ENCODE results near the gene FNDC3B. TPM values are rescaled to one million over a fixed set of nuclear protein-coding genes. Genes with fewer than 3 reads are reported as not detected.

The FNDC3B gene
- total RNA-seq, 1 experiment from 2014 or later, result 62.3 TPM

DNA sequence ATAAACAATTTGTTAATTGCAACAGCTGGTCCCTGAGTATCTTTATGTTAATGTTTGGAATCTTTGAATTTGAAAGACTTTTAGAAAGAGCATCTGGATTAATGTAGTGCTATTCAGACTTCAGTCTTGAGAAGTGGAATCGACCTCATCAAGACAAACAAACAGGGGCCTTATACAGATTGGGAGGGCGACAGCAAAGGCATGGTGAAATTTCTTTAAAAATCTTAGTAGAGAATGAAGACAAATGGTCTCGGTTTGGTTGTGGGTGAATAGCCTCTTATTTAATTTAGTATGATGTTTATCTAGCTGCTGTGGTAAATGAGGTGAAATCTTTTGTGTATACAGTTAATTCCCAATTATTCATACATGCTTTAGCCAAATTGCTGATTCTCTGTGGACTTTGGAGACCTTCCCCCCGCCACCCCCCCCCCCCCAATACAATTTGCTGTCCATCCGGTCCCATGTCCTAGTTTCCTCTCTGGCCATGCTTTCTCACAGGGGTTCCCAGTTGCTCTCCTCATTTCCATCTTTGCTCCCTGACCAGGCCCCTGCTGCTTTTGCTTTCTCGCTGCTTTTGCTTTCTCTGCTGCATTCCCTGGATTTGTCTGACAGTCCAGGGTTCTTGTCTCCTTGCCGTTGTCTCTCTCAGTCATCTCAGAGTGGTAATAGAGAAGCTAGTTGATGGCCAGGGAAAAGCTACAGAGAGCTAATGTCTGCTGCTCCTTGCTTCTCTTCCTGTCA is 135.3 kb downstream of the FNDC3B start:
- Histone ChIP-seq H3K27me3 (no peaks in the 10 kb centered on the region), H3K4me3 (peak overlapping the region; percentile 45), H3K4me1 (peaks cover 65% of the 10 kb centered on the region), H3K9me3 (replicated peaks) (no peaks in the 10 kb centered on the region), H3K36me3 (peaks cover 10% of the 10 kb centered on the region; the same call in 1 of the 2 replicates), H3K27ac (peak overlapping the region; percentile 97)
- peak; percentile 60 to 79 for DNase-seq

GRCh38 chr3:172175254-172175599 is 135.8 kb downstream of the FNDC3B start:
- no peaks in the 10 kb centered on the region for H3K27me3 ChIP-seq
- peaks cover 10% of the 10 kb centered on the region; the same call in 1 of the 2 replicates for H3K36me3 ChIP-seq
- H3K9me3 ChIP-seq (replicated peaks), result no peaks in the 10 kb centered on the region
- H3K4me1 ChIP-seq, result peaks cover 60% of the 10 kb centered on the region
- peak overlapping the region; percentile 97 for H3K27ac ChIP-seq
- DNase-seq, result no peak
- H3K4me3 ChIP-seq, result peak overlapping the region; percentile 45

- no peaks in the 10 kb centered on the region for H3K9me3 ChIP-seq (replicated peaks)
- H3K27me3 ChIP-seq, result no peaks in the 10 kb centered on the region
- no peak for DNase-seq
- H3K4me3 ChIP-seq, result no peak overlapping the region
- H3K4me1 ChIP-seq, result peaks cover 50% of the 10 kb centered on the region
- peaks cover 10% of the 10 kb centered on the region; the same call in 1 of the 2 replicates for H3K36me3 ChIP-seq
- H3K27ac ChIP-seq, result peak overlapping the region; percentile 97; the same call in 1 of the 2 replicates
Measured at GRCh38 chr3:172176061-172176770, 136.8 kb downstream of the FNDC3B start.

DNA sequence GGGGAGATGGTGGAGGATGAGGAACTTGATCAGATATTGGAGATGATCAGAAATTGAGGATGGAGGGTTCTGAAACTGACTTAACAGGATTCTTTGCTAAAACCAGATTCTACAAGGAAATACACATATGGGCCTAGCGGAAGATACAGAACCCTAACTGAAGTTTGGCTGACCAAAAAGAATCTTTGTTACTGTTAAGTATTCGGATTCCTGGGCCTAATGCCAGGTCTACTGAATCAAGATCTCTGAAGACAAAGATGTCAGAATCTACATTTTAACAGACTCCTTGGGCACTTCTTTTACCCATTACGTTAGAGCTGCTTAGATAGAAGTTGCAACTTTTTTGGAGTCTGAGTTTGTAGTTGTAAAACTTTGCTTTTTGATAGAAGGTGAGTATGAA is 137.7 kb downstream of the FNDC3B start:
- H3K9me3 ChIP-seq (replicated peaks), result no peaks in the 10 kb centered on the region
- peaks cover 10% of the 10 kb centered on the region; the same call in 1 of the 2 replicates for H3K36me3 ChIP-seq
- no peak overlapping the region for H3K4me3 ChIP-seq
- H3K4me1 ChIP-seq, result peaks cover 45% of the 10 kb centered on the region
- H3K27me3 ChIP-seq, result no peaks in the 10 kb centered on the region
- DNase-seq, result no peak
- H3K27ac ChIP-seq, result no peak overlapping the region

DNA sequence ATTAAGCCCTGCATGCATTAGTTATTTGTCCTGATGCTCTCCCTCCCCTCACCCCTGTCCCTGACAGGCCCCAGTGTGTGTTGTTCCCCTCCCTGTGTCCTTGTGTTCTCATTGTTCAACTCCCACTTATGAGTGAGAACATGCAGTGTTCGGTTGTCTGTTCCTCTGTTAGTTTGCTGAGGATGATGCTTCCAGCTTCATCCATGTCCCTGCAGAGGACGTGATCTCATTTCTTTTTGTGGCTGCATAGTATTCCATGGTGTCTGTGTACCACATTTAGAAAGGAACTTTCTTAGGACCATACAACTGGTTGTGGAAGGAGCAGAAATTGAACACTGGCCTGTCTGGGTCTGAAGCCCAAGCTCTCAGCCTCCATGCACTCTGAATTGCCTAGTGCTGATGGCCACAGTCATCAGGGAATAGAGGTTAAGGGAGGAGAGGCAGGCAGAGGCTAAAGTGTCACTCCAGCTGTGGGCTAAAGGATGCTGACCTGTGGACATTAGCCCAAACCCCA is 138.5 kb downstream of the FNDC3B start:
- Histone ChIP-seq H3K27me3 (no peaks in the 10 kb centered on the region), H3K36me3 (peaks cover 10% of the 10 kb centered on the region; the same call in 1 of the 2 replicates), H3K9me3 (replicated peaks) (no peaks in the 10 kb centered on the region), H3K4me1 (peaks cover 38% of the 10 kb centered on the region), H3K4me3 (no peak overlapping the region), H3K27ac (no peak overlapping the region)
- DNase-seq, result no peak

DNA sequence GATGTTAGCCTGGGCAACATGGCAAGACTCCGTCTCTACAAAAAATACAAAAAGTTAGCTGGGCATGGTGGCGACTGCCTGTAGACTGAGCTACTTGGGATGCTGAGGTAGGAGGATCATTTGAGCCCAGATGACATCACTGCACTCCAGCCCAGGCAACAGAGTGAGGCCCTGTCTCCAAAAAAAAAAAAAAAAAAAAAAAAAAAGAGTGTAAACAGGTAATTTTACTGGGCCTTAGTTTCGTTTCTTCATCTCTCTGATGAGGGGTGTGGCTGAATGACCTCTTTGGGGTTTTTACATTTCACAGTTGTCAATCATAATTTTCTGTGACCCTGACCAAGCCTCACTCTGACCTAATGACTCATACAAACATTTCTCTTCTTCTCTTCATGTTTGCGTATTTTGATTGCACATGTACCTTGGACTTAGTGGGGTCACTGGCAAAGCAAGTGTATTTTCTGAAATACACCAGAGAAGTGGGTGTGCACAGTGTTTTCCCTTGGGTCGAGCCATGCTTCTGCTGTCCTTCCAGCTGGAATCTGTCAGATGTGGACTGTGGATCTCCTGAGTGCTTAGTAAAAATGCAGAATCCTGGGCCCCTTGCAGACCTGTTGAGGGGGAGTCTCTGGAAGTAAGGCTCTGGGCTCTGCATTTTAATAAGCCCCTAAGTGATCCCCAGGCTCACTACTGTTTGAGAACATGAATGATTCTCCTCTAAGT is 140.5 kb downstream of the FNDC3B start:
- peaks cover 10% of the 10 kb centered on the region; the same call in 1 of the 2 replicates for H3K36me3 ChIP-seq
- DNase-seq, result no peak
- no peak overlapping the region for H3K27ac ChIP-seq
- H3K4me1 ChIP-seq, result peaks cover 33% of the 10 kb centered on the region
- H3K9me3 ChIP-seq (replicated peaks), result no peaks in the 10 kb centered on the region
- H3K4me3 ChIP-seq, result no peak overlapping the region
- H3K27me3 ChIP-seq, result no peaks in the 10 kb centered on the region

GRCh38 chr3:172180473-172180872 is 141.1 kb downstream of the FNDC3B start:
- no peak overlapping the region for H3K4me3 ChIP-seq
- H3K4me1 ChIP-seq, result peaks cover 27% of the 10 kb centered on the region
- no peaks in the 10 kb centered on the region for H3K27me3 ChIP-seq
- no peaks in the 10 kb centered on the region for H3K9me3 ChIP-seq (replicated peaks)
- peaks cover 10% of the 10 kb centered on the region; the same call in 1 of the 2 replicates for H3K36me3 ChIP-seq
- no peak overlapping the region for H3K27ac ChIP-seq
- DNase-seq, result no peak

DNA sequence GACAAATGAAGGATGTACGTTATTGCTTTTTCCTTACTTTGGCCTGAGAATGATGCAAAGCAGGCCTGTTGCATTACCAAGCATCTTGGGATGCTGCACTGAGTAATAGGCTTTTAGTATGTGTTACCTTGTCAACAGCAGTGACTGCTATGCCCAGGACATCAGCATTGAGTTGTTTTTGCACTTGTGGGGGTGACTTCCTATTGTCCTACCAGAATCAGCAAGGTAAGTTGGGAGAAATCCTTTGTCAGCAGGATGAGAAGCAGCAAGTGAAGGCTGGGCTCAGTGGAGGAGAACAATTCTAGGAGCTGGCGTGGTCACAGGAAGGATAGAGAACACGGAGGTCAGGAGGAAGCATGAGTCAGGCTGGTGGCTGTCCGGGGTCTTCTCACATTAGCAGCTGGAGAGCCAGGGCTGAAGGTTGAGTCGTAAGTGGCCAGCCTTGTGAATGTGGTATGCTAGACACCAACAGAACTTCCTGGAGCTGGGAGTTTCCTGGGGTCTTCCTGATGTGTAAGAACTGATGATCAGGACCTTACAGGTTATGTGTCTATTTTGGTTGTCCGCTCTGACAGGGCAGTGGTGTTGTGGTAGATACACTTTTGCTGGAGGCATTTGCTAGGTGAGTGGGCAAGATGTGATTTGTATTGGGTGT is 142.7 kb downstream of the FNDC3B start:
- DNase-seq, result peak; percentile 55 to 63
- no peak overlapping the region for H3K27ac ChIP-seq

GRCh38 chr3:172182797-172183196 is 143.4 kb downstream of the FNDC3B start:
- H3K9me3 ChIP-seq (replicated peaks), result no peaks in the 10 kb centered on the region
- no peak overlapping the region for H3K4me3 ChIP-seq
- no peak overlapping the region for H3K27ac ChIP-seq
- peaks cover 2% of the 10 kb centered on the region; the same call in 1 of the 2 replicates for H3K36me3 ChIP-seq
- H3K27me3 ChIP-seq, result no peaks in the 10 kb centered on the region
- peaks cover 12% of the 10 kb centered on the region for H3K4me1 ChIP-seq
- no peak for DNase-seq

More for the DNA sequence above, 142.7 kb downstream of the FNDC3B start:
- no peaks in the 10 kb centered on the region for H3K27me3 ChIP-seq
- peaks cover 13% of the 10 kb centered on the region for H3K4me1 ChIP-seq
- H3K36me3 ChIP-seq, result peaks cover 6% of the 10 kb centered on the region; the same call in 1 of the 2 replicates
- H3K9me3 ChIP-seq (replicated peaks), result no peaks in the 10 kb centered on the region
- no peak overlapping the region for H3K4me3 ChIP-seq

DNA sequence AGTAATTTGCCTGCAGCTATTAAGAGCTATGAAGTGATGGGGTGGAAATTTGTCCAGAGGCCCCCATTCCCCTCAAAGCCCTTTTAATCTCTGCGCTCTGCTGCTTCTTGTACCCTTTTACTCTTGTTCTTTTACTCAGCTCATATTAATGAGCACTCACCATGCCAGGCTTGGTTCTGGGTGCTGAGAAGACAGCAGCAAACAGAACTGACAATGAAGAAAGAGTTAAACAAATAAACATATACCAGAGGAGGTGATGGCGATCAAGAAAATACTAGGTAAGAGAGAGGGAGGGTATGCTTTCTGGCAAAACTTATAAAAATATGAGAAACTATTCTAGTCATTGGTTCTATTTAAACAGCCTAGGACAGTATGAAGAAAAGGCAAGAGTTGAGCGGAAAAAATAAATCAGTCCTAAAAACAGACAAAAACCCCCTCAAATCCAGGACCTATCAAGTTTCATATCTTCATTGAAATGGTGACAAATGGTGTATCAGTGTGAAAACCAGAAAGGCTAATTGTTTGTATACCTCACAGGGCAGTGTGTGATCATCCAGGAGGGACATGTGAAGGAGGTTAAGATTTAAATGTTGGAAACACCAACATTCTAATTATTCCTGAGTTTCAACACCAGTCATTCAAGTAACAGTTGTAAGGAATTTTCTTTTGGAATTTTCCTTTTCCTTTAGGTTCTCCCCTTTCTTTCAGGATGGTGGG is 144.9 kb downstream of the FNDC3B start:
- no peaks in the 10 kb centered on the region for H3K9me3 ChIP-seq (replicated peaks)
- H3K27ac ChIP-seq, result no peak overlapping the region
- H3K4me3 ChIP-seq, result no peak overlapping the region
- no peaks in the 10 kb centered on the region for H3K36me3 ChIP-seq
- DNase-seq, result no peak
- H3K4me1 ChIP-seq, result peaks cover 12% of the 10 kb centered on the region
- H3K27me3 ChIP-seq, result no peaks in the 10 kb centered on the region

DNA sequence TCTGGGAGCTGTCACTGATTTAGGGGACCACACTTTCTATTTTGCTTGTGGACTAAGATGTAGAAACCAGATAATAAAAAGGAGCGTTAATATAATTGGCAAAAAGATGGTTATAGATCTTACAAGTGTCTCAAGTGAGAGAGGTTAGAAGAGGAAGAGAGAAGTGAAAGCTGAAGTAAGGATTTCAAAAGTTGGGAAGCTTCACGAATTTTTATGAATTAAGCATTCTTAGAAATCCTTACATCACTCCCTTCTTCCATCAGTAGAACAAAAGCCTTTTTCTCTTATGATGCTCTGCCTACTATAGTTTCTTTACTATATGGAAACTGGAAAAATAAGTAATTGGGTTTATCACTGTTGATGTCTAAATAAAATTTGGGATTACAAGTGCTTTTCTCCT is 146.5 kb downstream of the FNDC3B start:
- Histone ChIP-seq H3K4me1 (peaks cover 12% of the 10 kb centered on the region), H3K27me3 (no peaks in the 10 kb centered on the region), H3K9me3 (replicated peaks) (no peaks in the 10 kb centered on the region), H3K4me3 (no peak overlapping the region), H3K27ac (no peak overlapping the region), H3K36me3 (no peaks in the 10 kb centered on the region)
- no peak for DNase-seq

- H3K4me1 ChIP-seq, result peaks cover 12% of the 10 kb centered on the region
- no peak overlapping the region for H3K27ac ChIP-seq
- H3K36me3 ChIP-seq, result 0 out of 2 replicates have a peak, but pooled peaks cover 3% of the 10 kb centered on the region
- no peak for DNase-seq
- no peak overlapping the region for H3K4me3 ChIP-seq
- no peaks in the 10 kb centered on the region for H3K27me3 ChIP-seq
- no peaks in the 10 kb centered on the region for H3K9me3 ChIP-seq (replicated peaks)
Measured at GRCh38 chr3:172186607-172187006, 147.2 kb downstream of the FNDC3B start.

- 0 out of 2 replicates have a peak, but pooled peaks cover 3% of the 10 kb centered on the region for H3K36me3 ChIP-seq
- no peaks in the 10 kb centered on the region for H3K27me3 ChIP-seq
- no peak for DNase-seq
- no peaks in the 10 kb centered on the region for H3K9me3 ChIP-seq (replicated peaks)
- peaks cover 8% of the 10 kb centered on the region; the same call in 1 of the 2 replicates for H3K4me1 ChIP-seq
- no peak overlapping the region for H3K4me3 ChIP-seq
- no peak overlapping the region for H3K27ac ChIP-seq
Measured at GRCh38 chr3:172187511-172187910, 148.1 kb downstream of the FNDC3B start.
